HepG2 (cell line): Measurements from ENCODE around the gene FAM78B. TPM values are rescaled to one million over a fixed set of nuclear protein-coding genes. Genes with fewer than 3 reads are reported as not detected.

ENCODE experiments used
- ATAC-seq: fragments of 200-7000 bp; cut with Tn5 transposase; 3 replicates; pipeline ENCODE4 v1.9.1; 2020; ENCODE audit warnings: mild to moderate bottlenecking, moderate library complexity
- BruUV-seq: library from RNA; stranded (reverse); fragments of 400-500 nt; replicated peaks from 2 replicates; lab custom pipeline; 2021; lab: Mats Ljungman, UMichigan
- CTCF ChIA-PET: fragments of 300-600 bp; formaldehyde crosslinking; extraction: SDS; loops from one replicate; lab custom pipeline; 2021; ENCODE audit warnings: low total read pairs, inconsistent platforms, low intra/inter-chr PET ratio; lab: Yijun Ruan, JAX
- POLR2A ChIA-PET: fragments of 350-600 bp; sonication (Branson Sonifier 250); formaldehyde crosslinking; loops from one replicate; lab custom pipeline; 2020; ENCODE audit warnings: antibody characterized with exemption, inconsistent platforms; lab: Yijun Ruan, JAX
- DNase-seq: peaks from one replicate; pipeline ENCODE4 v3.0.0-alpha.2; 2015; ENCODE audit warnings: low spot score
- FAIRE-seq: peaks from 3 replicates; lab custom pipeline; 2011; peaks lifted over from hg19 to GRCh38; lab: Jason Lieb, UNC
- H2AFZ ChIP-seq: one replicate; pipeline ENCODE4 v1.6.1; 2011; ENCODE audit warnings: low read length, inconsistent platforms
- H3K27ac ChIP-seq: fragments of 300-600 bp; 3 replicates; pipeline ENCODE4 v1.8.0; 2011; ENCODE audit warnings: mixed run types, mild to moderate bottlenecking, mixed read lengths, low read length, inconsistent platforms; ENCODE audit not compliant: insufficient read depth; ENCODE audit errors: extremely low read length
- H3K27me3 ChIP-seq, 2 experiments: fragments of 200-600 bp in 1 of 2; 2 replicates in 1 of 2; 3 replicates in 1 of 2; pipeline versions ENCODE4 v1.6.0 to v1.8.0; 2011; ENCODE audit warnings: low read length in 2 of 2, mild to moderate bottlenecking in 2 of 2, moderate library complexity in 2 of 2, inconsistent platforms in 1 of 2; ENCODE audit not compliant: insufficient read depth in 2 of 2, control insufficient read depth in 1 of 2
- H3K36me3 ChIP-seq, 2 experiments: fragments of 200-600 bp in 1 of 2; replicated peaks in 1 of 2; 2 replicates in 1 of 2; 3 replicates in 1 of 2; pipeline versions ENCODE4 v1.5.1 to v1.8.0; 2011; ENCODE audit warnings: low read length in 2 of 2, inconsistent platforms in 1 of 2; ENCODE audit not compliant: insufficient read depth in 2 of 2, control insufficient read depth in 1 of 2
- H3K4me1 ChIP-seq: 2 replicates; pipeline ENCODE4 v1.5.1; 2012; ENCODE audit warnings: low read length, inconsistent platforms; ENCODE audit not compliant: insufficient read depth
- H3K4me2 ChIP-seq: 2 replicates; pipeline ENCODE4 v1.6.0; 2011; ENCODE audit warnings: low read depth, low read length, inconsistent platforms
- H3K4me3 ChIP-seq, 3 experiments: fragments of 200-600 bp in 1 of 3; sonication (generic), shearing (Covaris generic) in 1 of 3; replicated peaks in 1 of 3; 2 replicates each; pipeline ENCODE4 v1.5.1; 2011 to 2016; ENCODE audit warnings: low read length in 3 of 3, inconsistent platforms in 2 of 3, low read depth in 2 of 3, mild to moderate bottlenecking in 2 of 3, control low read depth in 1 of 3, mixed read lengths in 1 of 3; ENCODE audit not compliant: insufficient read depth in 1 of 3
- H3K79me2 ChIP-seq: one replicate; pipeline ENCODE4 v1.6.1; 2011; ENCODE audit warnings: low read length, inconsistent platforms; ENCODE audit not compliant: insufficient read depth
- H3K9ac ChIP-seq: 2 replicates; pipeline ENCODE4 v1.6.0; 2011; ENCODE audit warnings: mild to moderate bottlenecking, low read depth, low read length, inconsistent platforms; ENCODE audit not compliant: insufficient read depth
- H3K9me3 ChIP-seq: 2 replicates; pipeline ENCODE4 v1.5.1; 2012; ENCODE audit warnings: mild to moderate bottlenecking, low read length
- H4K20me1 ChIP-seq: 2 replicates; pipeline ENCODE4 v1.6.0; 2011; ENCODE audit warnings: inconsistent platforms, mild to moderate bottlenecking, low read length, moderate library complexity; ENCODE audit not compliant: insufficient read depth
- ATF3 ChIP-seq: sonication (generic); formaldehyde crosslinking; IDR thresholded peaks from 2 replicates; pipeline ENCODE4 v1.4.0; 2020; ENCODE audit warnings: missing genetic modification reagents
- ATF5 ChIP-seq: sonication (generic); formaldehyde crosslinking; IDR thresholded peaks from 2 replicates; pipeline ENCODE4 v1.4.0; 2020; ENCODE audit warnings: mild to moderate bottlenecking, low read depth, missing genetic modification reagents
- CBX1 ChIP-seq: IDR thresholded peaks from one replicate; pipeline ENCODE4 v1.6.1; 2016; ENCODE audit warnings: antibody characterized with exemption, low read depth
- CBX5 ChIP-seq: sonication (generic); formaldehyde crosslinking; IDR thresholded peaks from 2 replicates; pipeline ENCODE4 v1.4.0; 2020; ENCODE audit warnings: missing genetic modification reagents, borderline replicate concordance
- EHMT2 ChIP-seq: fragments of 200-600 bp; sonication (generic); IDR thresholded peaks from 2 replicates; pipeline ENCODE4 v1.7.0; 2017; ENCODE audit warnings: antibody characterized with exemption, low read depth, low read length, borderline replicate concordance
- NCOA2 ChIP-seq: sonication (generic); formaldehyde crosslinking; IDR thresholded peaks from 2 replicates; pipeline ENCODE4 v1.8.0; 2022; ENCODE audit warnings: inconsistent platforms
- NPAS2 ChIP-seq: sonication (generic); formaldehyde crosslinking; IDR thresholded peaks from 2 replicates; pipeline ENCODE4 v1.8.0; 2022; ENCODE audit warnings: mild to moderate bottlenecking, missing genetic modification reagents, borderline replicate concordance
- POLR2AphosphoS5 ChIP-seq: IDR thresholded peaks from 2 replicates; pipeline ENCODE4 v1.6.1; 2012; ENCODE audit warnings: low read depth, low read length
- RFXAP ChIP-seq: sonication (generic); formaldehyde crosslinking; IDR thresholded peaks from 2 replicates; pipeline ENCODE4 v1.4.0; 2020; ENCODE audit warnings: missing genetic modification reagents, borderline replicate concordance
- SMC3 ChIP-seq: IDR thresholded peaks from 2 replicates; pipeline ENCODE4 v1.6.1; 2011; ENCODE audit warnings: low read length, improper control_type of control experiment
- THAP8 ChIP-seq: sonication (generic); formaldehyde crosslinking; IDR thresholded peaks from 2 replicates; pipeline ENCODE4 v1.5.1; 2020; ENCODE audit warnings: missing genetic modification reagents, mild to moderate bottlenecking, borderline replicate concordance
- U2AF1 ChIP-seq: fragments of 200-400 bp; formaldehyde crosslinking; optimal IDR thresholded peaks from 2 replicates; pipeline ENCODE3; 2017; ENCODE audit warnings: mild to moderate bottlenecking, low read depth, low read length
- ZHX2 ChIP-seq, 2 experiments: sonication (generic) in 1 of 2; formaldehyde crosslinking in 1 of 2; IDR thresholded peaks; 2 replicates each; pipeline versions ENCODE4 v1.6.1 to v1.9.0; 2014 to 2022; ENCODE audit warnings: antibody characterized with exemption in 1 of 2, borderline replicate concordance in 1 of 2, inconsistent platforms in 1 of 2, low read depth in 1 of 2, missing genetic modification reagents in 1 of 2
- ZNF598 ChIP-seq: sonication (generic); formaldehyde crosslinking; IDR thresholded peaks from 2 replicates; pipeline ENCODE4 v1.5.1; 2020; ENCODE audit warnings: mild to moderate bottlenecking, missing genetic modification reagents, borderline replicate concordance
- ZNF704 ChIP-seq: sonication (generic); formaldehyde crosslinking; IDR thresholded peaks from 2 replicates; pipeline ENCODE4 v1.8.1; 2023; ENCODE audit warnings: mild to moderate bottlenecking, inconsistent platforms, moderate library complexity, missing genetic modification reagents, borderline replicate concordance
- ZNF788 ChIP-seq: sonication (generic); formaldehyde crosslinking; IDR thresholded peaks from 2 replicates; pipeline ENCODE4 v1.5.0; 2020; ENCODE audit warnings: mild to moderate bottlenecking, missing genetic modification reagents, borderline replicate concordance
- WGBS: methylation state at CpG from one replicate; pipeline ENCODE4 v1.1.6; 2017; ENCODE audit warnings: low lambda C conversion rate; 5-methylcytosine and 5-hydroxymethylcytosine counted together
- in situ Hi-C: cut with HindIII; loops from 2 replicates; pipeline ENCODE4 v1.10.0; 2017; ENCODE audit warnings: low pct_unique_long_range_greater_than_20kb; ENCODE audit not compliant: extremely low pct_ligation_motif_present
- intact Hi-C: fragments of 100-400 bp; cut with micrococcal nuclease; formaldehyde crosslinking; loops from one replicate; pipeline ENCODE4 v1.10.0; 2022; ENCODE audit not compliant: unreplicated experiment
- polyA plus RNA-seq, 8 experiments: library from polyadenylated mRNA; depleted of rRNA in 3 of 8; stranded (reverse) in 7 of 8; unstranded in 1 of 8; fragments of >200 nt; fragmentation: Illumina TruSeq in 4 of 8; extraction: Trizol in 4 of 8; gene quantifications; 2 replicates each; pipeline versions ENCODE4 v1.2.1 to v1.2.3, GENCODE V29; 2011 to 2016; ENCODE audit warnings: low read depth in 4 of 8, missing spikeins in 1 of 8, mixed read lengths in 1 of 8; ENCODE audit not compliant: insufficient read depth in 1 of 8
- total RNA-seq, 5 experiments: library from RNA; depleted of rRNA; stranded (reverse); fragments of >200 nt; fragmentation: Illumina TruSeq; extraction: Trizol; gene quantifications; 2 replicates each; pipeline ENCODE4 v1.2.3, GENCODE V29; 2016; ENCODE audit warnings: low read depth in 1 of 5

Gene FAM78B
- total and polyA plus RNA-seq, 2 of the 13 experiments (the other 11 are each of a cell fraction or from before 2014, with no cell fraction given): 0.22 to 0.31 TPM

- TF ChIP-seq EHMT2 (no peak), SMC3 (no peak), CBX5 (CRISPR knock-in tag) (no peak), CBX1 (no peak), ATF5 (CRISPR knock-in tag) (no peak), NPAS2 (no peak), ZNF598 (CRISPR knock-in tag) (no peak), POLR2AphosphoS5 (no peak), RFXAP (no peak)
These were observed 49.0 kb downstream of the FAM78B start (continued) for GRCh38 chr1:166117776-166118175.

- in situ Hi-C loops: no loop called here
- TF ChIP-seq U2AF1 (no peak), THAP8 (CRISPR knock-in tag) (no peak), ZNF788 (CRISPR knock-in tag) (no peak), ZHX2 (IDR thresholded peaks at IDR 0.05; ENCODE audit: low read depth) (no peak), ZHX2 (CRISPR knock-in tag; IDR thresholded peaks at IDR 0.05; ENCODE audit: borderline replicate concordance) (no peak), NCOA2 (CRISPR knock-in tag) (no peak), ZNF704 (CRISPR knock-in tag) (no peak), ATF3 (CRISPR knock-in tag) (no peak)
These were observed 50.8 kb downstream of the FAM78B start for GRCh38 chr1:166116026-166116425.

More at GRCh38 chr1:166116026-166116425, 50.8 kb downstream of the FAM78B start:
- H3K4me3 ChIP-seq: no peak overlapping the region
- no peak for FAIRE-seq
- H3K9ac ChIP-seq: no peak overlapping the region
- intact Hi-C loops: no loop called here
- WGBS: 71% methylated on average over 1 of the region's 1 CpG
- no peaks in the 10 kb centered on the region for H3K36me3 ChIP-seq
- H3K9me3 ChIP-seq: no peaks in the 10 kb centered on the region
- CTCF ChIA-PET: no interaction called here
- no peak for DNase-seq
- no peaks in the 10 kb centered on the region for H3K79me2 ChIP-seq
- H4K20me1 ChIP-seq: no peaks in the 10 kb centered on the region
- BruUV-seq: no TSS peak
- no peak overlapping the region for H3K27ac ChIP-seq
- H2AFZ ChIP-seq: no peak overlapping the region
- no peak for ATAC-seq
- POLR2A ChIA-PET: no interaction called here
- H3K27me3 ChIP-seq: peaks cover 0 to 5% of the 10 kb centered on the region in 2 experiments; a peak in 1 of 5 replicates
- H3K4me2 ChIP-seq: no peak overlapping the region
- H3K4me1 ChIP-seq: no peaks in the 10 kb centered on the region
